Measurements from ENCODE around the gene SNX27.

SNX27 gene

DNA sequence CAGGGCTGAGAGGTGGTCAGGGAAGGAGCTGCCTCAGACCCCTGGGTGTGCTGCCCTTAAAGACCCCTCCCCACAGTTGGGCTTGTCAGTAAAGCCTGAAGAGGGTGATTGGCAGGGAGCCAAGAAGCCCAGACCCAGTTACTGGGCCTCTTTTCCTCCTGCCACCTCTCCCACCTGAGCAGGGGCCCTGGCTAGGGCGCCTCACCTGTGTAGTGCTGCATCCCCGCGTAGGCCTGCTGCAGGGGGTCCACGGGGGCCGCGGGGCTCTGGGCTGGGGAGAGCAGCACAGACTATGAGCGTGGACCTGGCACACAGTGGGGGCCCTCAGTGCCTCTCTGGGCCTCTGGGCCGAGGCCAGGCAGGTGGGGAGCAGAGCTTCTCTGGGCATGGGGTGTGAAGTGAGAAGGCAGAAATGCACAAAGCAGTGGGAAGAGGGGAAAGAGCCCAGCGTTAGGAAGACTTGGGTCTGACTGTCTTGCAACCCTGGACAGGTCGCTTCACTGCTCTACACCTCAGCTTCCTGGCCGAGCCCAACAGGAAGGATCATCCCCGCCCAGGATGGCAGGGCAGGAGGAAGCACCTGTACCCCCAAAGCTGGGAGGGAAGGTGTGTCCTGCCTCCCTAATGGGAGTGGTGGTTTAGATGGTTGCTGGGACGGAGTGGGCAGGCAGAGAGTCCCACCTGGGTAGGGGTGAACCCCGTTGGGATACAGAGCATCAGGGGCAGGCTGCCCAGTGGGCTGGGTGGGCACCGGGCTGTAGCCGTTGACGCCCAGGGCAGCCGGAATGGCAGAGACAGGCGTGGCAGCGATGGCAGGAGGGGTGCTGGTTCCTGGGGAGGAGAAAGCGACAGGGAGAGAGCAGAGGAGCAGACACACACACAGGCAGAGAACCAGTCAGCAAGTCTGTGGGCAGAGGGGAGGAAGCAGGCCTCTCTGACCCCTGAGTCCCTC is 94.9 kb downstream of the SNX27 start:
- no peak for DNase-seq

DNA sequence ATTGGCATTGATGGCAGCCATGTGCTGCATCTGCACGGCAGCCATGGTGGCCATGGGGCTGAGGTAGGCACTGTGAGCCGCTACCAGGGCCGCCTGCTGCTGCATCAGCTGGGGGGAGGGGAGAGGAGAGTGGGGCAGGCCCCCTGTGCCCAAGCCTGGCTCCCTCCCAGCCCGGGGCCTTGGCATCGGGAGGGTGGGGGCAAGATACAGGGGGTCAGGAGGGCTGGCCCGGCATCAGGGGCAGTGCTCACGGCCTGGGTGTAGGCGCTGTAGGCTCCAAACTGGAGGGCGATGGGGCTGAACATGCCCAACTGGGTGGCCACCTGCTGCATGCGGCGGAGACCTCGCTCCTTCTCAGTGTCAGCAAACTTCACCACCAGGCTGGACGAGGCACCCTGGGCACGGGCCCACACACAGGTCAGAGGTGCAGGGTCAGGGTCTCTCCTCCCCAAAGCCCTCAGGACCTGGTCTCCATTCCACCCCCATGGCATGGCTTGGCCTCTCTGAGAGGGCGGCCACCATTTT is 95.8 kb downstream of the SNX27 start:
- no peak for DNase-seq

DNA sequence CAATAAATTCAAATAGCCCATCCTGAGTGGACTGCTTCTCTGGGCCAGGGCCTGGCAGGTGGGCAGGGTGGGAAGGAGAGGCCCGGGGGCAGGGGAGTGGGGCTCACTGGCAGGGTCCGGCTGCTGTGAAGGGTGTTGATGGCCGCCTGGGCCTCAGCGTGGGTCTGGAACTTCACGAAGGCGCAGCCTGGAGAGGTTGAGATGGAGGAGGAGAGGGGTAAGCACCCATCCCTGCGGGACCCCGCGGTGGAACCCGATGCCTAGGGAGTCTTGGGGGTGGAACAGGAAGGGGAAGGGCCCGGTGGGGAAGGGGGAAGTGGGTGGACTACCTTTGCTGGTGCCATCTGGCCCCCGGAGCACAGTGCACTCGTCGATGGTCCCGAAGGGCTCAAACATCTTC is 97.0 kb downstream of the SNX27 start:
- DNase-seq = no peak

DNA sequence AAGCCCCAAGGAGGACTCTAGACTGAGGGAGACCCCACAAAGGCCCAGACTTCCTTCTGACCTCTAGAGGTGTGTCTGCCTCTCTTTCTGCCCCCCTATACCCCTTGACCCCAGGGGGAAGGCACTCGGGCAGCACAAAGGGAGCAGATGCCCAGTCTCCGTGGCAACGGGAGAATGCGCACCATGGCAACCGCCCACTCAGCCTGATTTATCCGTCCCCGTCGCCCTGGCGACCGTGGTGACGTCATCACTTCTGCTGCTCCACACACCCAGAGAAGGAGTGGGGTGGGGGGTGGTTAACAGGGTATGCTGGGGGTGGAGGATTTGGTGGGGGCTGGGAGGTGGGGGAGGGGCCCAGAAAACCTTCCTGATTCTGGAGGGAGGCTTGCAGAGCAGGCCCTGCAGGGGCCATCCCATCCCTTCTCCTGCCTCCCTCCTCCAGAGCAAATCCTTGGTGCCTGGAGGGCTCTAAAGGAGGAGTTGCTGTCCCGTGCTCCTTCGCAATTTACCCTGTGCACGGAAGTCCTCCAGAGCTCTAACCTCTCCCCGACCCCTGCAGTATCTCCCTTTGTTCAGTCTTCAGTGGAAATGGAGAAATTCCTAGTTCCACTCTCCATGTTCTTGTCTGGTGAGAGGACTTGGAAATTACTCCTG is 98.5 kb downstream of the SNX27 start:
- peak; percentile 51 for DNase-seq

DNA sequence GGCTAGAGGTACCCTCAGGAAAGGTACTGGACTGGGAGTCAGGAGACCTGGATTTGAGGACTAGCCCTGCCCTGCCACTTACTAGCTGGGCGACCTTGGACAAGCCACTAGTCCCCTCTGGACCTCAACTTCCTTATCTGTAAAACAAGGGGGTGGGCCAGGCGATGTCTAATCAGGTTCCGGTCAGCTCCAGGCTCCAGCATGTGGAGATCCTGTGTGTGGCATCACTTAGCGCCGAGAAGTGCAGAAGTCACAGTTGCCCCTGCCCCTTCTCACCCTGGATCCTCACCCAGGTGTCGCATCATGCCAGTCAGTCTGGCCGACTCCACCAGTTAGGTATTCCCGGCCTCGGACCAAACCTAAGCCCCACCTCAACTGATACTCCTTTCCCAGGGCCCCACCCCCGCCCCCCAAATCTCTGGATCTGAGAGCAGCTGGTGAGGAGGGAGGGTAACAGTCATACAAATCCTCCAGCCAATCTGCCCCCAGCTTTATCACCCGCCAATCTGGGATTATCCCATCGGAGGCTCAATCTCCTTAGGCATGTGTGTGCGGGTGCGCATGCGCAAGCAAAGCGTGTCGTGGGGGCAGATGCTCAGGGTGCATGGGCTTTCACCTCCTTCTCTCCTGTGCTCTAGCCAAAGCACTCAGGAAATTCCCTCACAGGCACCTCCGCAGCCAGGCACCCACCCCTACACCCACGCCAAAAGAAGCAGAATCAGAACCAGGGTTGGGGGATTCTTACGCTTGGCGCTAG is 99.4 kb downstream of the SNX27 start:
- DNase-seq = no peak

DNA sequence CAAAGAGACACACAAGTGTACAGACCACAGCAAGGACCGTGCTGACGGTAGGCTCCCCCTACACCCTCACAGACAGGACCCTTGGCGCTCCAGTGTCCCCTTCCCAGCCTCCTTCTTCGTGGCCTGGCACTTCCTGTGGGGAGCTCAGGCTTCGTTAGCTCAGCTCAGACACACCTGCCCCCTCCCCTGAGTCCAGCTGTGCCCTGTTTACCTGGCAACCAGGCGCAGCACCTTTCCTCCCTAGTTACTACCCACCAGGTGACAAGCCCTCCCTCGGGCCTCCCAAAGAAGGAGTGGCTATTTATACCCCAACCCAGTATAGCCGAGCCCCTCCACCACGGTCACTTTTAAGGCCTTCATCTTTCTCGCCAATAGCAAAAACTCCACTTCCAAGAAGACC is 100.1 kb downstream of the SNX27 start:
- peak; percentile 72 for DNase-seq

DNA sequence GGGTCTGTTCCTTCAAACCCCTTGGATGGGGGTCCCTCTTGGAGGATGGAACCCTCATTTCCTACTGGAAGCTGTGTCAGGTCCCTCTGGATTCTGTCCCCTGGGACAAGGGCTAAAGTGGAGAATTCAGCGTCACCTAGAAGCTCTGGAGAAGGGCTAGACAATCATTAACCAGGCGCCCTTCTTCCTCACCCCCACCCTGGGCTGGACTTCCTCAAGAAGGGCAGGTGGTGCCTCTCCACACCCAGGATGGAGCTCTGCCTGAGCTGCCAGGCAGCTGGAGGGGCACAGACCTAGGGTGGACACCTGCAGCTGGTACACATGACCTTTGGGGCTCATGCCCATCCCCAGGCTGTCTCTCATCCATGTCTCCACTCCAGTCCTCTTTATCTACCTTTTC is 101.2 kb downstream of the SNX27 start:
- no peak for DNase-seq

DNA sequence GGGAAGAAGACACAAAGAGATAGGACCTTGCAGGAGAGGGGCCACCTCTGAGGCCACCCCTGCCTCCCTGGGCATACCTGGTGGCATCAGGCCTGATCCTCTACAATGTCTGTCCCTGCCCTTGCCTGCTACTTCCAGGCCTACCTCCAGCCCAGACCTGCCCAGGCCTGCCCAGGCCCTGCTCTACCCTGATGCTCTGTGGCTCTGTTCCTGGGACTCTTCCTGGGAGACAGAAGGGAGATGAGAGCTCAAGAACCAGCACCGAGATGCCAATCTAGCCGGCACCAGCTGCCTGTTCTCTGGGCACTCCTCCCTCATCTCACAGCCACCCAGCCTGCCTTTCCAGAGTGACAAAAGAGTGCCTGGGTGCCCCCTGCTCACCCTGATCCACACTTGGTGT is 102.0 kb downstream of the SNX27 start:
- no peak for DNase-seq

DNA sequence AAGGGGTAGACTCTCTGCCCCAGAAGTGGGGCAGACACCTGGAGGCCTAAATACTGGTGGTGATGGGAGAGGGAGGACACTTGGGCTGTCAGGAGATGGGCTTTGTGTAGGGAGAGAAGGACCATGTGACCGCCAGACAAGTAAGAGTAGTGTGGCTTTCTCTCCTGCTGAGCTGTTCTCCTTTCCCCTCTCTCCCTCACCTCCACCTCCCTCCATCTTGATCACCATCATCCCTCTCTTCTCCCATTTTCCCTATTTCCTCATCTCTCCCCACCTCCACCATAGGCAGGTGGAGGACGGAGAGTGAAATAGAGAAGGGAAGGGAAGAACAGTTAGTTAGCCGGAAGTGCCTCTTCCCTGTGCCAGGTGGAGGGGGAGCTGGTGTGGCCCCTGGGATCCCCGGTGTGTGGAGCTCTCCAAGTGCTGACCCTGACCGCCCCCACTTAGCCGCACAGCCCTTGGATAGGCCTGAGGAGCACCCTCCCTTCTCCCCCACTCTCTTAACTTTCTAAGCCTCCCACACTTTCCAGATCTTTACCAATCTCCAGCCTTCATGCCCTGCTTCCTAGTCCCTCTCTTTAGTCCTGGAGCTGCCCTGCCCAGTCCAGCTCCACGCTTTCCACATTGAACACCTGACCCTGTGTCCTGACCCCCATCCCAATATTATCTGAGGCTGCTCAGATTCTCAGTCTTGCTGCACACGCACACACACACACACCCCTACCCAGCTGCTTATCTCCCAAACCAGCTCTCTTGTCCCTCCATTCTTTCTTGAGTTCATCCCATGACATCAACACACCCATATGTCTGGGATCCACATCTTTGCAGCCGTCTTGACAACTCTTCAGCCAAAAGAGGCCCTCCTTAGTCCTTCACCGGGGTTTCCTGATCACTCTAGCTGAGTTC is 103.2 kb downstream of the SNX27 start:
- no peak for DNase-seq

DNA sequence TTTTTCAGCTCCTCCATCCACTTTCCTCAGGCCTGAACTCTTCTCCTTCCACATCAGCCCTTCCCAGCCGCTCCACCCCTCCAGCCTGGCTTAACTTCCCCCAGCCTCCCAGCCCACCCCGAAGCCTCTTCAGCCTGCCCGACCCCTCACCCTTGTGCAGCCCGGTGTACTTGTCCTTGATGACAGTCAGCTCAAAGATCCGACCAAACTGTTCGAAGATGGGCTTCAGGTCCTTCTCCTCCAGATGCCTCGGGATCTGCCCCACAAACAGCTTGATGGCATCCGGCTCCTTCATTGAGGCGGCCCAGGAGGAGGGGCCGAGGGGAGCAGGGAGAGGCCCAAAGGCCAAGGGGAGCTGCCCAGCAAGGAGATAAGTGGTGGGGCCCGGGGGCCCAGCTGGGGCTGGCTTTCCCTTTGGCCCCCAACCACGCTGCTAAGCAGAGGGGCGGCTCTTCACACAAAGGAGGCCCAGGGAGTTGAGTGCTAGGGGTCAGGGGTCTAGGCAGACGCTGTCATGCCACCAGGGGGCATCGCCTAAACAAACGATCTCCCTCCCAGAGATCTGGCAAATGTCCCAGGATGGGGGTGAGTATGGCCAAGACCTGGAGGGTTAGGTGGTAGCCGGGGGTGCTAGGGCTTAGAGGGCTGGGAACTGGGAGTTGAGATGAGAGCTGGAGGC is 104.0 kb downstream of the SNX27 start:
- peak; percentile 75 for DNase-seq

DNA sequence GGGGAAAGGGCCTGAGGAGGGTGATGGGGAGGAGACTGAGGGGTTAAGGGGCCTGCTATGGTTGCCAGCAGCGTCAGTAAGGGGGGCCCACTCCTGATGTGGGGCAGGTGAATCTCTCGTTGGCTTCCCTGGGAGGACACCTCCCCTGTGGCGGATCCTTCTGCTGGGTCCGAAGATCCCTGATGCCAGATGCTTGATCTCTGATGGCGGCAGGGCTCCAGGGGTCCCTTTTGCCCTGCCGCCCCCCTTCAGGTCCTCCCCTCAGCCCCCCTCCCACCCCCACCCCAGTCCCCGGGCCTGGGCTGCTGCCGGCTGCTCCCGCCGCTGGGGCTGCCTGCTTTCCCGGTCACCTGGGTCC is 104.5 kb downstream of the SNX27 start:
- DNase-seq = no peak

DNA sequence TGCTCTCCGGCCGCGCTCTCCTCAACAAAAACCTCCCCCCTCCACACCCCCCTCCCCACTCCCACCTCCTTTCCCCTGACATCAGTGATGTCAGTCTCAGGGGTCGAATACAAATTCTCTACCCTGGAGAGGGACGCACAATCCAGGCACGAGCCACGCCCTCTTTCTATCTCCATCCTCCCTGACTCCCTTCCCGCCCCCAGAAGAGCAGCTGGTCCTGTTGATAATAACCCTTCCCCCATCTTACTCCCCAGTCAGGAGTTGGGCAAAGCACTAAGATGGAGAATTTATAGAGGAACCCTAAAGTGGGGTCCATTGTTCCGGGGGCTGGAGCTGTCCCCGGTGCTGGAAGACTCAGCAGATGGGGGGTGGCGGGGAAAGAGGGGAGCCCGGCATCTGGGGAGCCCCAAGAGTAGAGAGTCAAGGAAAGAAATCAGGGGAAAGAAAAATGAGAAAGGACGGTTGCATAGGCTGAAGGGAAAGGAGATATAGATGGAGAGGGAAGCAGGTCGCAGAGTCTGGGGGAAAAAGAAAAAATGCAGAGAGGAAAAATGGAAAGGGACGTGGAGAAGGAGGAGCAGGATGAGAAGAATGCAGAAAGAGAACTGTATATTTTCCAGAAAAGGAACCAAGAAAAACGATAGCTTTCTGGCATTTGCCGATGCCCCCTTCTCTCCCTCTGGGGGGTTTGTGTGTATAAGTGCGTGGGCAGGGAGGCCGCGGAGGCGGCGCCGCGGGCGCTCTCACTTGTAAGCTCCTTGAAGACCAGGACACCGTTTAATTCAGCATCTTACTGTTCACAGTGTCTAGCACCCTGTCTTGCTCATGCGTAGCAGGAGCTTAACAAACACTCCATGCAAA is 105.2 kb downstream of the SNX27 start, which contains the start of gene CELF3:
Gene CELF3 (minus strand): TSS at position 33 of the 861 bp plus-strand sequence. CDS start 783 bp downstream, outside the sequence.
- peak; percentile 93 for DNase-seq

DNA sequence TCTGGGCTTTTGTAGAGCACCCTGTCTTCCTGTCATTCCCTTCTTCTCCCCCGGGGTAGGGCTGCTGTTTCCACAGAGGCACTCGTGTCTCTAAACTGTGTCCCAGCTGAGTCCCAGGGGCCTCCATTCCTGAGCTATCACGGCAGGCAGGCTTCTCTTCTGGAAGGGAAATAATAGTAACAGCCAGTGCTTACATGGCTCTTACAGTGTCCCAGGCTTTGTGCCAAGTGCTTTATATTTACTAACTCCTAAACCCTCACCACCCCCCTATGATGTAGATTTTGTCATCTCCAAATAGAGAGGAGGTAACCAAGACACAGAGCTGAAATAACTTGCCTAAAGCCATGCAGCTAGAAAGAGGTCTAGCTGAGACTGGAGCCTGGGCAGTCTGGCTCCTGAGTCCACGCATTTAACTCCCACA is 106.2 kb downstream of the SNX27 start:
- peak; percentile 43 for DNase-seq

DNA sequence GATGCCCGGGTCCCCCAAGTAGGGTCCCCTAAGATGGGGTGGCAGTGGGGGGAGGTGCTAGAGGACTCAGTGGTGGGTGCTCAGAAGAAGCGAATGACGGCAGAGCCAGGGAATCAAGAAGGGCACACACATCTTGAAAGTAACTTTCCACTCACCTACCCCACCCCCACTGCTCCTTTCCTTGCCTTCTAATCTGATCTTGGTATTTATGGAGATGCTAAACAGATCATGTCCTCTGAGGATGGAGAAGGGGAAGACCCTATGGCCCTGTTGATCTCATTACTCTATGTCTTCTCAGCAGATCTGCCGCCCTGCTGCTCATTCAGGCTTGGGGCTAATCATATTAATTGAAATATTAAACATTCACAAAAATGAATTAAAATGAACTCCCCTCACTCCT is 106.8 kb downstream of the SNX27 start:
- DNase-seq = no peak

DNA sequence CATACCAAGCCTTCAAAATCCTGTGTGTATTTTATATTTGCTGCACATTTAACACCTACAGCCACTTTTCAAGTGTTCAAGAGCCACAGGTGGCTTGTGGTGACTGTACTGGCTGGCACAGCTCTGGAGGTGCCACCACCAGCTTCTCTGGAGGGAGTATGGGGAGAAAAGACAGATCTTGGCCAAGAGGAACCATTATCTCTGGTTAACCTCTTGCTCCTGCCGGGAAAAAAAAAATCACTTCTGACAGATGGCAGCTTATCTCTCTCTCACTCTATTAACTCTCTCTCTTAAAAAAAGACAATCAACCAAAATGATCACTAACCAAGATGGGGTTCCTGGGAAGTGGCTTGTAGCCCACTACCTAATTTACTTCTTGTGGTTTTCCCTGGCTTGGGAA is 108.3 kb downstream of the SNX27 start:
- DNase-seq = no peak

DNA sequence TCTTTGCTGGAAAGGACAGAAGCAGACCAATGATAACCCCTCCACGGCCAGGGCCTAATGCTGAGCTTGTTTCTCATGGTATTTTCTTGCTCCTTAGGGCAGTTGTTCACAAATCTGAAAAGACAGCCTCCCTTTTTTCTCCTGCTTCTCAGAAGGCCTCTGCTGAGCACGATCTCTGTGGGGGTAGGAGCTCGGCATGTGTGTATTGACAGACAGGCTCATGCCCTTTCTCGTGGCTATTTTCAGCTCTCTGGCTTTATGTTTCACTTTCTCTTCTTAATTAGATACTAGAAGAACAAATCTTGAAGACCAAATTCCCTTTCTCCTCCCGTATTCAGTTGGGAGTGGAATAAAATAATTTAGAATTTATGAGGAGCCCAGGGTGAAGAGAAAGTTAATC is 108.7 kb downstream of the SNX27 start:
- DNase-seq = no peak

DNA sequence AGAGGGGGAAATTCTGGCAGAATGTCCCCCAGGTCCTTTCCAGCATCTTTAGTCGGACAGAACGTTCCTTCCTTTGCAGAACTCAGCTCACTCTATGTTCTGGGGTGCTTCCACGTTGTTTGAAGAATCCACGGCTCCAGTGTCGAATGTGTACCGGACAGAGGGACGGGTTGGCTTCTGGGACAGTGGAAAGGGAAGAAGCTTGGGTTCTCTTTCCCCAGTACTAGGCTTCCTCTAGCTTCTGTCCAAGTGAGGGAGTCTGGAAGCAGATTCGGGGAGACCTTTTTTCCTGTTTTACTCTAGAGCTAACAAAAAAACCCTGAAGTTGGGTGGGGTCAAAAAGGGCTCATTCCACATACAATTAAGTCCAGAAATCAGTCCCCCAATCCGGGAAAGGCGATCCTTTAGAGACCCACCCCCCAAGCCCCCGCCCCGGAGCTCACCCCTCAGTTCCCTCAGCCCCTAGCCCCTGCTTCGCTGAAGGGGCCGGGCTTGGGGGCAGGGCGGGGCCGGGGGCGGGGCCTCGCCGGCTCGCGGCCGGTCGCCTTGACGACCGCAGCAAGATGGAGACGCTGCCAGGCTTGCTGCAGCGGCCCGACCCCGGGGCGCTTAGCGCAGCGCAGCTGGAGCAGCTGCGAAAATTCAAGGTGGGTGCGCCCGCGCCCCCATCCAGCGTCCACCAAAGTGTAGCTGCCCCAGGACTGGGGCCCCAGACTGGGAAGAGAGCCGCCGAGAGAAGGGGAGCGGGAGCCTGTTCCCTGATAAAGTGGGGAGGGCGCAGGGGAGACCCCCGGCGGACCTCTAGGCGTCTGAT is 109.3 kb downstream of the SNX27 start, which contains the start of gene RIIAD1:
Gene RIIAD1 (plus strand): TSS at position 549 of the 814 bp plus-strand sequence. CDS start 15 bp downstream, at position 564.
- DNase-seq = peak; percentile 13

DNA sequence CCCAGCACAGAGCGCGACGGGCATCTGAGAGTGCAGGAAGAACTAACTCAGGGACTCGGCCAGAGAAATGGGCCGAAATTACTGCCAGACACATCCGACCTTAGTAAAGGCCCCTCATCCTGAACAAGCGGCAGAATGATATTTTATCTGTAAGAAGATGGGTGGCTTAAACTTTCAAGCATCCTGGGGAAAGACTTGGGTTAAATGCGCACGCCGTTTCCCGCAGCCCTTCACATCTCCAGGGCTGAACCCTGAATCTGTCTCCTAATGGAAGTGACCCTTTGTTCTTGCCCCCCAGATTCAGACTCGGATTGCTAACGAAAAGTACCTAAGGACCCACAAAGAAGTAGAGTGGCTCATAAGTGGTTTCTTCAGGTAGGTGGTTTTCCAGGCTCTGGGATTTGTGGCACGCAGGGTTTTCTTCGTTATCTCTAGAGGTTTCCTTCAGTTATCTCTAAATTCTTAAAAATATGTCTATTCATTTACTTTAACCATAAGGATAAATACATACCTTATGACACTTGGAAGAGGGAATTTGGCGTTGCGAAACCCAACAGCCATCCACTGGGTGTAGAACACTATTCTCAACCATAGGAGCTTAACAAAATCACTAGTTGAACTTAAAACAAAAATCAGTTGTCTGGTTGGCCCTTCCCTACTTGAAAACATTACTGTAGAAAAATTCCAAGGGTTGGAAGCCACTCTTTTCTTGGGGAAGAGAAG is 110.1 kb downstream of the SNX27 start:
- no peak for DNase-seq

Data from COR-L47 (cell line).